MCF 10A (cell line): ENCODE measurements around the gene ARHGAP19. TPM values are rescaled to one million over a fixed set of nuclear protein-coding genes. Genes with fewer than 3 reads are reported as not detected.

Experiments used
- BruUV-seq: library from RNA; stranded (reverse); fragments of 400-500 nt; replicated peaks from 2 replicates; lab custom pipeline; 2021; lab: Mats Ljungman, UMichigan
- CTCF ChIA-PET: fragments of 300-600 bp; sonication (Branson Sonifier 250); formaldehyde crosslinking; extraction: SDS; loops from one replicate; lab custom pipeline; 2021; ENCODE audit warnings: antibody characterized with exemption, inconsistent platforms; lab: Yijun Ruan, JAX
- POLR2A ChIA-PET: fragments of 300-600, 350-650 bp; sonication (Branson Sonifier 250); formaldehyde crosslinking; extraction: SDS; loops from one replicate; lab custom pipeline; 2020; ENCODE audit warnings: antibody characterized with exemption, inconsistent platforms; lab: Yijun Ruan, JAX
- DNase-seq: peaks from one replicate; pipeline ENCODE4 v3.0.0-alpha.2; 2018; ENCODE audit not compliant: unreplicated experiment
- H3K27ac Mint-ChIP-seq: one replicate; pipeline ENCODE4 v1.8.0; 2022; ENCODE audit warnings: mild to moderate bottlenecking, low read depth, mixed read lengths; ENCODE audit not compliant: unreplicated experiment
- H3K27me3 Mint-ChIP-seq: one replicate; pipeline ENCODE4 v1.8.0; 2022; ENCODE audit warnings: mixed read lengths; ENCODE audit not compliant: insufficient read depth, unreplicated experiment
- H3K36me3 Mint-ChIP-seq: one replicate; pipeline ENCODE4 v1.8.0; 2022; ENCODE audit warnings: mild to moderate bottlenecking, moderate library complexity, mixed read lengths; ENCODE audit not compliant: insufficient read depth, unreplicated experiment
- H3K4me1 Mint-ChIP-seq: one replicate; pipeline ENCODE4 v1.8.0; 2022; ENCODE audit warnings: mixed read lengths; ENCODE audit not compliant: insufficient read depth, unreplicated experiment
- H3K4me3 Mint-ChIP-seq: one replicate; pipeline ENCODE4 v1.8.0; 2022; ENCODE audit warnings: mild to moderate bottlenecking, moderate library complexity, mixed read lengths; ENCODE audit not compliant: unreplicated experiment
- H3K9me3 Mint-ChIP-seq: one replicate; pipeline ENCODE4 v1.8.0; 2022; ENCODE audit warnings: mixed read lengths; ENCODE audit not compliant: unreplicated experiment
- CTCF ChIP-seq: fragments of 200-600 bp; IDR thresholded peaks from one replicate; pipeline ENCODE4 v1.8.0; 2022; ENCODE audit warnings: antibody characterized with exemption, mild to moderate bottlenecking; ENCODE audit not compliant: unreplicated experiment
- intact Hi-C: fragments of 100-400 bp; cut with micrococcal nuclease; formaldehyde crosslinking; loops from 2 replicates; pipeline ENCODE4 v1.14.1; 2022
- total RNA-seq: library from RNA; stranded (reverse); gene quantifications from 2 replicates; pipeline ENCODE4 v1.2.3, GENCODE V29; 2022

Gene ARHGAP19
- total RNA-seq, 1 experiment from 2014 or later, result 11.7 TPM

DNA sequence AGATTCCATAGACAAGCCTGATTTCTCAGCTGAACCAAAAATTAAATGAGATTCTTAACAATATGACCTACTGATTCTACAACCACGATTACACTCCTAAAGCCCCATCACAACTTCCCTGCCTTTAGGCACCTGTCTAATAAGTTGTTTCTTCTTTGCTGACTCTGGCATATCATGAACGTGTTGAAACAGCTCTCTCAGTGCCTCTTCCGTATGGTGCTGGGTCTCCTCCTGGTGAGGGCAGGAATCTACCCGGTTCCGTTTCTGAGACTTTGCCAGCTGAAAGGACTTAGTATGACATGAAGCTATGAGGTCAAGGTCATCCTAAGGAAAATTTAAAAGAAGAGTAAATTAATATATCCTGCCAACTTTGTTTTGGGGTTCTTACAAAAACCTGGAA lies 48.6 kb downstream of the ARHGAP19 start:
- no peak for TF ChIP-seq CTCF
- POLR2A ChIA-PET, result interaction anchor here (0.9 kb wide), 1 partner anchor 89 kb away, joined by 4 read pairs; no protein-coding TSS in a partner anchor
- no peak for DNase-seq
- no peaks in the 10 kb centered on the region for H3K27me3 Mint-ChIP-seq
- H3K9me3 Mint-ChIP-seq, result no peaks in the 10 kb centered on the region
- H3K36me3 Mint-ChIP-seq, result peaks cover 31% of the 10 kb centered on the region
- intact Hi-C loops, result no loop called here
- H3K4me1 Mint-ChIP-seq, result no peaks in the 10 kb centered on the region
- no peak overlapping the region for H3K4me3 Mint-ChIP-seq
- H3K27ac Mint-ChIP-seq, result no peak overlapping the region
- BruUV-seq, result no TSS peak
- CTCF ChIA-PET, result interaction anchor here (1.8 kb wide), 1 partner anchor 10 kb away, joined by 8 read pairs; no protein-coding TSS in a partner anchor

- POLR2A ChIA-PET, result no interaction called here
- CTCF ChIA-PET, result interaction anchor here (0.7 to 2.2 kb wide), 3 partner anchors 28 to 202 kb away, joined by 3 to 8 read pairs (median 4); no protein-coding TSS in a partner anchor
- Mint-ChIP-seq H3K4me1 (no peaks in the 10 kb centered on the region), H3K9me3 (no peaks in the 10 kb centered on the region), H3K27ac (no peak overlapping the region), H3K36me3 (peaks cover 19% of the 10 kb centered on the region), H3K4me3 (no peak overlapping the region), H3K27me3 (no peaks in the 10 kb centered on the region)
- TF ChIP-seq CTCF, result no peak
- no peak for DNase-seq
- BruUV-seq, result no TSS peak
- intact Hi-C loops, result no loop called here
Measured at GRCh38 chr10:97238855-97239254, 53.6 kb downstream of the ARHGAP19 start.

- no peaks in the 10 kb centered on the region for H3K4me1 Mint-ChIP-seq
- BruUV-seq, result no TSS peak
- no peak for TF ChIP-seq CTCF
- no peak for DNase-seq
- CTCF ChIA-PET, result interaction anchor here (0.7 to 5.0 kb wide), 22 partner anchors 11 to 864 kb away, joined by 3 to 34 read pairs (median 5); no protein-coding TSS in a partner anchor
- no peaks in the 10 kb centered on the region for H3K27me3 Mint-ChIP-seq
- H3K36me3 Mint-ChIP-seq, result no peaks in the 10 kb centered on the region
- no peak overlapping the region for H3K27ac Mint-ChIP-seq
- intact Hi-C loops, result no loop called here
- H3K9me3 Mint-ChIP-seq, result no peaks in the 10 kb centered on the region
- no peak overlapping the region for H3K4me3 Mint-ChIP-seq
- POLR2A ChIA-PET, result interaction anchor here (0.6 kb wide), 1 partner anchor 385 kb away, joined by 3 read pairs; no protein-coding TSS in a partner anchor
Measured at GRCh38 chr10:97235353-97235752, 57.1 kb downstream of the ARHGAP19 start.

- BruUV-seq, result no TSS peak
- Mint-ChIP-seq H3K4me3 (no peak overlapping the region), H3K36me3 (peaks cover 6% of the 10 kb centered on the region), H3K27me3 (no peaks in the 10 kb centered on the region), H3K27ac (no peak overlapping the region), H3K4me1 (no peaks in the 10 kb centered on the region), H3K9me3 (no peaks in the 10 kb centered on the region)
- peak; percentile 47 for DNase-seq
- peak; percentile 57 for TF ChIP-seq CTCF
- ChIA-PET POLR2A (no interaction called here), CTCF (interaction anchor here (0.6 to 5.0 kb wide), 33 partner anchors 8 to 1213 kb away, joined by 3 to 34 read pairs (median 4); no protein-coding TSS in a partner anchor)
- intact Hi-C loops, result loop anchor here (1.0 kb wide), 2 partner anchors 161 to 197 kb away; no protein-coding TSS in a partner anchor
Measured at GRCh38 chr10:97234400-97234799, 58.0 kb downstream of the ARHGAP19 start.
